ENCODE data around the gene NR6A1.

- TF ChIP-seq CTCF (IDR thresholded peaks at IDR 0.05), result no peak
- TF ChIP-seq EZH2phosphoT487 (IDR thresholded peaks at IDR 0.05), result no peak
Observed at GRCh38 chr9:124491049-124491975, 279.8 kb downstream of the NR6A1 start.

Measured in neural progenitor cell (in vitro differentiated cells).